HuH-7.5 (cell line): ENCODE results near the gene CD1B.
"Not testable (repeated sequence)": the region's sequence is repeated elsewhere in the genome, so short reads cannot be mapped to it uniquely, and the experiment has no call there.

Experiments used
- DNase-seq: peaks from one replicate; pipeline ENCODE4 v3.0.0; 2011; ENCODE audit warnings: low spot score

CD1B gene

GRCh38 chr1:158328426-158328825 is 2.9 kb downstream of the CD1B start:
- DNase-seq, result no peak

- DNase-seq, result no peak
Observed at GRCh38 chr1:158327481-158327880, 3.9 kb downstream of the CD1B start.

DNA sequence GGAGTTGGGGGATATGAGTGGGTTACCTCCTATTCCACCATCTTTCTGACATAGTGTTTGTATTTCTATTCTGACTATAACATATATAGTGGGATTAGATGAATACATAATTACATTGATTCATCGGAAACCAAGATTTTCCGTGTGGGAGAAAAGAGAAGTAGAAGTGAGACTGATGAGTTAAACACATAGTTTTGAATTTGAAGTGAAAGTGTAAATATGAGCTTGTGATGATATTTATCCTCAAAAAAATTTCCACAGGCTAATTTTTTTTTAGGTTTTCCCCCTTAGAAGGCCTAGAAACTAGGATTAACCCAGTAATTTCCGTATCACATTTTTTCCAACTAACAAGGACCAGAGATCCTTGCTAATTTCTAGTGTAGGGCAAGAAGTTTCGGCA is 6.9 kb downstream of the CD1B start:
- no peak for DNase-seq

GRCh38 chr1:158323866-158324265 is 7.5 kb downstream of the CD1B start:
- no peak for DNase-seq

DNA sequence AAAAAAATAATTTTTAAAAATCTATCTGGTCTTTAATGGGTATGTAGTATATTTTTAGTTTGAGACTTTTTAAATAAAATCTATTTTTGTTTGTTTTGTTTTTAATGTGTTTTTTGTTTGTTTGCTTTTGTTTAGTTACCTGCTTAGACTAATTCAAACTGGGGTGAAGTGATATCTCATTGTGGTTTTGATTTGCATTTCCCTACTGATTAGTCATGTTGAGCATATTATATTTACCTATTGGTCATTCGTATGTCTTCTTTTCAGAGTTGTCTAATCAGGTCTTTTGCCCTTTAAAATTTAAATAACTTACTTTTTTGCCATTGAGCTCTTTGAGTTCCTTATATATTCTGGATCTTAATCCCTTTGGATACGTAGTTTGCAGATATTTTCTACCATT is 20.3 kb downstream of the CD1B start:
- no peak for DNase-seq

- no peak for DNase-seq
Observed at GRCh38 chr1:158310623-158311022, 20.7 kb downstream of the CD1B start.

- no peak for DNase-seq
Observed at GRCh38 chr1:158295791-158296190, 35.5 kb downstream of the CD1B start.

GRCh38 chr1:158290321-158290844 is 40.9 kb downstream of the CD1B start:
- no peak for DNase-seq

DNA sequence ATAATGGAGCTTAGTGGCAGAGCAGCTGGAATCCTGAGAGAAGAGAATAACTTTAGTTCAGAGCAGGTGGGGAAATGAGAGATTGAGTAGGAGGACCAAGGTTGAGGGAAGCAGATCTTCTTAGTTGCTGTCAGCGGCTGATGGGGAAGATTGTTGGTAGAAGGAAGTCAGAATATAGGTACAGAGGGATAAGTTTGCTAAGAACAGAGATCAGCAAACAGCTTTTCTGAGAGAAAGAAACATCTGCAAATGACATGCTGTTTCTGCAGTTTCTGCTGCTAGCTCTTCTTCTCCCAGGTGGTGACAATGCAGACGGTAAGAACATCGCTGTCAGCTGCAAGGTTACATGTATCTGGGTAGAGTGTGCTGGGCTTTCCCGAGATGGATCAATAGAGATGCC is 41.5 kb downstream of the CD1B start, which contains the start of gene CD1C:
TSS of gene CD1C (plus strand) at position 113 of the 400 bp plus-strand sequence. CDS start at position 255, 142 bp downstream.
- DNase-seq, result no peak

GRCh38 chr1:158286941-158287346 is 44.4 kb downstream of the CD1B start:
- DNase-seq, result no peak

- DNase-seq, result no peak
Observed at GRCh38 chr1:158286487-158286886, 44.8 kb downstream of the CD1B start.

DNA sequence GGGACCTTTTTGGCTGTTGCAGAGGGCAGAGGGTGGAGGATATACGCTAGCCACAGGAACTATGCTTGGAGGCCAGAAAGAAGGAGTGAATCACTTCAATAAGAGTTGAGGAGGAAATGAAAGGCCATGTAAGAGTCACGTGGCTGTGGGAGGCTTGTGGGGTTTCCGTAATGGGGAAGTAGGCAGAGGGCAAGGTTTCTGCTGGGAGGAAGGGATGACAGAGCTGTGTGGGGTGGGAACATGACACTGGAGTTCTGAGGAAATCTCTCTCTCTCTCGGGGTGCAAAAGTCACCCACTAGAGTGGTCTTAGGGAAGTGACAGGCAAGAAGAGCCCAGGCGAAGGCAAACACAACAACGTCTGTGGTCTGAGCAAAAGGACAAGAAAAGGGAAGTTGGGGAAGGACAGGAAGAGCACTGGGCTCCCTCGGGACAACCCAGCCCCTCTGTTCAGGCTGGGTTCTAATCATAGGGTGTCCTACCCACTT is 45.5 kb downstream of the CD1B start:
- no peak for DNase-seq

DNA sequence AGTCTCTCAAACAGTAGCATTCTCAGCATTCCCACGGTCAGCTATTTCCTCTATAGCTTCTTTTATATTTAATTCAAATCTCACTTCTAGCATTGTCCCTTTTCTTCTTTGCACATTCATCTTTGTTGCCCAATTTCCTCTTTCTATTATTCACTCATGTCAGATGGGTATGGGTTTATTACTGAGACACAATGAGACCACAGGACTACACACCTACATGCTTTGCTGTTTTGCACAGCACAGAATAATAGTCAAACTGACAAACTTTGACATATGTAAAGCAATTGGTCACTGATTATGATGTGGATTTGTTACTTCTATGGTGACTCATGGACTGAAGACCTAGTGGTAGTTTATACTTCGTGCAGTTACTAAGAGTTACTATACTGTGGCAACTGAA is 47.4 kb downstream of the CD1B start:
- no peak for DNase-seq

DNA sequence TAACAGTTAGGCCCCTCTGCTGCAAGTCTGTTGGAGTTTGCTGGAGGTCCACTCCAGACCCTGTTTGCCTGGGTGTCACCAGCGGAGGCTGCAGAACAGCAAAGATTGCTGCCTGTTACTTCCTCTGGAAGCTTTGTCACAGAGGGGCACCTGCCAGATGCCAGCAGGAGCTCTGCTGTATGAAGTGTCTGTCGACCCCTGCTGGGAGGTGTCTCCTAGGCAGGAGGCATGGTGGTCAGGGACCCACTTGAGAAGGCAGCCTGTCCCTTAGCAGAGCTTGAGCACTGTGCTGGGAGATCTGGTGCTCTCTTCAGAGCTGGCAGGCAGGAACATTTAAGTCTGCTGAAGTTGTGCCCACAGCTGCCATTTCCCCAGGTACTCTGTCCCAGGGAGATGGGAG is 48.9 kb downstream of the CD1B start:
- DNase-seq, result not testable (repeated sequence)
